ENCODE data around the gene CACNA1I. TPM values are rescaled to one million over a fixed set of nuclear protein-coding genes. Genes with fewer than 3 reads are reported as not detected.

CACNA1I gene
- total RNA-seq, 1 donor from 2014 or later, result 0.40 TPM

GRCh38 chr22:39655004-39655579 lies 84.5 kb downstream of the CACNA1I start:
- ATAC-seq (no peak), DNase-seq (ENCODE audit: low spot score) (no peak)
- intact Hi-C loops (cut with DNase I), result no loop called here

DNA sequence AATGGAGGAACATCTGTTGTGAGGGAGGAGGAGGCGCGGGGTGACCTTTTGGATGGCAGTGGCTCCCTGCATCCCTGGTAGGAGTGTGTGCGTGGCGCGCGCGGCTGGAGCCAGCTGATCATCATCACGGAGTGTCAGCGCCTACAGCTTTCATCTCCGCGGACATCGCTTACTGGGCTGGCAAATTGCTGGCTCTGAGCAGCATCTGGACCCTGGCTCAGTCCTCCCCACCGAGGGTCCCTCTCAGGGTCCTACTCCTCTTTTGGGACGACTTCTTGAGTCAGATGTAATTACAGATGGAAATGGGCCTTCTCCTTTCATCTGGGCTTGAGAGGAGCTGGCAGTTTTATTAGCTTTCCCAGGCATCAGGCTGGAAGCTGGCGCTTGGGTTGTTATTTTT lies 85.3 kb downstream of the CACNA1I start:
- ATAC-seq (no peak), DNase-seq (ENCODE audit: low spot score) (no peak)
- intact Hi-C loops (cut with DNase I), result no loop called here

DNA sequence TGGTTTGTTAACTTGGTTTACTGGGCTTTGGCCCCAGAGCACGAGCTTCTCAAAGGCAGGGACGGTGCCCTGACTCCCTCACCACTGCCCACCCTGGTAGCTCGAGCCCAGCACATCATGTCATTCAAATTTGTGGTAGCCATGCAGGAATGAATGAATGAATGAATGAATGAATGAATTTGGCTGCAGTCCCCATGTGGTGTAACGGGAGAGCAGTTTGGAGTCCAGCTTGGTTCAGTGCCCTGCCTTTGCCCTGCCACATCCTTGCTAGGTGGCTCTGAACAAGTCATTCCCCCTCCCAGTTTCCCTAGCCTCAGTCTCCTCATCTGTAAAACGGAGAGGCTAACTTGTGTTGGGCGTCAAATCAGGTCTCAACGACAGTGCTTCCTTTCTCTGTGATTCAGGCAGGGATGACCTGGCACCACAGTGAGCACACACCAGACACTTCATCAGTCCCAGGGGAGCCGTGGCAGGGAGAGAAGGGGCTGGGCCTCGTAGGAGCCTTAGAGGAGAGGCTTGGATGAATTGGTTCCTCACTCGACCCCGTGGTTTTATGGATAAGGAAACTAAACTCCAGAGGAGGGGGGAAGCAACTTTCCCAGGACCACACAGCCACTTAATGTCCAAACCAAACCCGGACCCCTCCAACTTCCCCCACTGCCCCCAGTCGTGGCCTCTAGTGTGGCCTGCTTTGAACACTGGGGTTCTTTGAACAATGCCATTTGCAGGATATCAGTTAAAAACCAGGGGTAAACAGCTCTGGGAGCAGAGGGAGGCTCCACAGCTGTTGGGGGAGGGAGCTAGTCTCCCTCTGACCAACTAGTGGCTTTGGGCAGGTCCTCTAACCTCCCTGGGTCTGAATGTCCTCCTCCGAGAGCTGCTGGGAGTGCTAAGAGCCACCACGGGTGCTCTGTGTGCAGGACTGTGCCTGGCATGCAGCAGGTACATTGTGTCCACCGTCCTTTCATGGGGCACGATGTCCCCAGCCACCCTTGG lies 86.2 kb downstream of the CACNA1I start:
- DNase-seq (ENCODE audit: low spot score), result no peak
- no peak for ATAC-seq
- intact Hi-C loops (cut with DNase I), result no loop called here

- intact Hi-C loops (cut with DNase I), result no loop called here
- ATAC-seq (no peak), DNase-seq (ENCODE audit: low spot score) (no peak)
These were observed 87.8 kb downstream of the CACNA1I start for GRCh38 chr22:39658367-39658766.

- intact Hi-C loops (cut with DNase I), result no loop called here
- ATAC-seq (no peak), DNase-seq (ENCODE audit: low spot score) (no peak)
These were observed 88.4 kb downstream of the CACNA1I start for GRCh38 chr22:39658806-39659463.

DNA sequence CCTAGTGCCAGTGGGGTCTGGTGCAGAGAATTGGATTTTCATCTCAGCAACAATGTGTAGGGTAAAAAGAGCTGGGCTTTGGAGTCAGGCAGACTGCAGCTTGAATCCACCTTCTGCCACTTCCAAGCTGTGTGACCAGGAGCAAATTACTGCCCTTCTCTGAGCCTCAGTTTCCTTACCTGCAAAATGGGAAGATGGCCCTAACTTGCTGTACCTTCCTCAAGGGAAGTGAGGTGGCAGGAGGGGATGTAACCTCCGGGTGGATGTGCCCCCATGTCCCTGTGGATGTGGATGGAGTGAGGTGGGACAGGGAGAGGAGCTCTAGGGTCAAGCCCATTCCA lies 90.9 kb downstream of the CACNA1I start:
- DNase-seq (ENCODE audit: low spot score) (no peak), ATAC-seq (no peak)
- intact Hi-C loops (cut with DNase I), result no loop called here

DNA sequence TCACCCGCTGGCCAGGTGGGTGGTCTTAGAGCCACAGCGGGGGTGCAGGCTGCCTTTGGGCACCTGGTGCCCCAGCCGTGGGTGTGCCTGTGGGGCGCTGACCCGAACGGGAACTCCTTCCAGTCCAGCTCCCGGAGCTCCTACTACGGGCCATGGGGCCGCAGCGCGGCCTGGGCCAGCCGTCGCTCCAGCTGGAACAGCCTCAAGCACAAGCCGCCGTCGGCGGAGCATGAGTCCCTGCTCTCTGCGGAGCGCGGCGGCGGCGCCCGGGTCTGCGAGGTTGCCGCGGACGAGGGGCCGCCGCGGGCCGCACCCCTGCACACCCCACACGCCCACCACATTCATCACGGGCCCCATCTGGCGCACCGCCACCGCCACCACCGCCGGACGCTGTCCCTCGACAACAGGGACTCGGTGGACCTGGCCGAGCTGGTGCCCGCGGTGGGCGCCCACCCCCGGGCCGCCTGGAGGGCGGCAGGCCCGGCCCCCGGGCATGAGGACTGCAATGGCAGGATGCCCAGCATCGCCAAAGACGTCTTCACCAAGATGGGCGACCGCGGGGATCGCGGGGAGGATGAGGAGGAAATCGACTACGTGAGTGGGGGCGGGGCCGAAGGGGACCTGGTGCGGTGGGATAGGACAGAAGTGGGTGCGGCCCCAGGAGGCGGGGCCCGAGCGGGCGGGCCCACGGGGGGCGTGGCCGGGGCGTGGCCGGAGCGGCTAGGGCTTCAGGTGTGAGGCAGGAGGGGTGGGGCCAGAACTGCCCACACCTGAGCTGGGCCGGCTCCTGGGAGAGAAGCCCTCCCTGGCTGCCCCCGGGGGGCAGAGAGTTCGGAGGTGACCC lies 91.5 kb downstream of the CACNA1I start:
- no peak for DNase-seq (ENCODE audit: low spot score)
- intact Hi-C loops (cut with DNase I), result no loop called here

DNA sequence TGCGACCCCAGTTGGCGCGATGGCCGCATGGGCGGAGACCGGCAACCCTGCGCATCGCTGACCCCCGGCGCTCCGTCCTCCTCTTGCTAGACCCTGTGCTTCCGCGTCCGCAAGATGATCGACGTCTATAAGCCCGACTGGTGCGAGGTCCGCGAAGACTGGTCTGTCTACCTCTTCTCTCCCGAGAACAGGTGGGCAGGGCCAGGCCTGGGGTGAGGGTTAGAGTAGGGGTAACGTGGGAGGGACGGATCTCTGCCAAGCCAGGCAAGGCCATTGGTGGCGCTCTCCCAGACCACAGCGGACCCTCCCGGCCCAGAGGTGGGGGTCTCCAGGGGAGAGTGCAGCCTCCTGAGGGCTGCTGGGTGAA lies 92.1 kb downstream of the CACNA1I start:
- intact Hi-C loops (cut with DNase I), result no loop called here
- ATAC-seq, result no peak
- DNase-seq (ENCODE audit: low spot score), result no peak

More for the DNA sequence above, 91.5 kb downstream of the CACNA1I start:
- ATAC-seq, result no peak

GRCh38 chr22:39663751-39664150 lies 93.2 kb downstream of the CACNA1I start:
- DNase-seq (ENCODE audit: low spot score), result no peak
- no peak for ATAC-seq
- intact Hi-C loops (cut with DNase I), result no loop called here

DNA sequence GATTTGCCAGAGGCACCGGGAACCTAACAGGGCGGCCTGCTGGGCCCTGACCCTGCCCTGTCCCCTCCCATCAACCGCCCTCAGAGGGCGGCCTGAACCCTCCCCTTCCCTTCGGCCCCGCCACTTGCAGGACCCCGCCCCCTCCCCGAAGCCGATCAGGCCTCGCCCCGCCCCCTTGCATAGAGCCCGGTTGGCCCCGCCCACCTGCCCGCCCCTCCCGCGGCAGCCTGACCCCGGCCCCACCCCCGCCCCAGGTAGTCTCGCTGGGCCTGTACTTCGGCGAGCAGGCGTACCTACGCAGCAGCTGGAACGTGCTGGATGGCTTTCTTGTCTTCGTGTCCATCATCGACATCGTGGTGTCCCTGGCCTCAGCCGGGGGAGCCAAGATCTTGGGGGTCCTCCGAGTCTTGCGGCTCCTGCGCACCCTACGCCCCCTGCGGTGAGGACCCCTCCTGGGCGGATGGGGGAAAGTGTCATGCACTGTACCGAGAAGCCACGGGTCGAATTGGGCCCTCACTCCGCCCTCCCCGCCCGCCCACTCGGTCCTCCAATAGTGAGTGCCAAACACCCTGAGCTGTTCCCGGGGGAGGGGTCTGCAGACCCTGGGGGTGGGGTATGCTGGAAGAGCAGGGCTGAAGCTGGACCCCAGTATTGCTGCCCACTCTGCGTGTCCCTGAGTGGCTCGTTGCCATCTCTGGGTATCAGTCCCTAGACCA lies 94.1 kb downstream of the CACNA1I start:
- intact Hi-C loops (cut with DNase I), result no loop called here
- ATAC-seq, result no peak

GRCh38 chr22:39665229-39665628 lies 94.7 kb downstream of the CACNA1I start:
- ATAC-seq (no peak), DNase-seq (ENCODE audit: low spot score) (no peak)
- intact Hi-C loops (cut with DNase I), result no loop called here

More for the DNA sequence above, 94.1 kb downstream of the CACNA1I start:
- DNase-seq (ENCODE audit: low spot score), result no peak

- intact Hi-C loops (cut with DNase I), result no loop called here
- DNase-seq (ENCODE audit: low spot score), result no peak
These were observed 95.3 kb downstream of the CACNA1I start for GRCh38 chr22:39665661-39666431.

DNA sequence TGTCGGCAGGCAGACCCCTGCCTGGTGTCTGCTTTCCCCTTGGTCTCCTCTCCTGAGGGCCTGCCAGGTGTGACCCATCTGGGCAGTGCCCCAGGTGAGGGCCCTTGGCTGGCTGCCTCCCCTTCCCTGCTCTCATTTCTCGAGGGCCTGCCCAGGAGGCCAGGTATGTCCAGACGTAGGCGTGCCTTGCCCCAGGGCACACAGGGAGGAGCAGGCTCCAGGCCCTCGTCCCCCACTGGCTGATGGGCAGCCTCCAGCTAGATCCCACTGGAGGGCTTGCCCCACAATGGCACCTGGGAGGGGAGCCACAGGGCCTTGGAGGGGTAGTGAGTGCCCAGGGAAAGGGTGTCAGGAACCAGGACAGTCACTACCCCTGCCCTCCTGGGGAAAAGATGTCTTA lies 95.9 kb downstream of the CACNA1I start:
- ATAC-seq (no peak), DNase-seq (ENCODE audit: low spot score) (no peak)
- intact Hi-C loops (cut with DNase I), result no loop called here

More at GRCh38 chr22:39665661-39666431, 95.3 kb downstream of the CACNA1I start:
- ATAC-seq, result no peak

DNA sequence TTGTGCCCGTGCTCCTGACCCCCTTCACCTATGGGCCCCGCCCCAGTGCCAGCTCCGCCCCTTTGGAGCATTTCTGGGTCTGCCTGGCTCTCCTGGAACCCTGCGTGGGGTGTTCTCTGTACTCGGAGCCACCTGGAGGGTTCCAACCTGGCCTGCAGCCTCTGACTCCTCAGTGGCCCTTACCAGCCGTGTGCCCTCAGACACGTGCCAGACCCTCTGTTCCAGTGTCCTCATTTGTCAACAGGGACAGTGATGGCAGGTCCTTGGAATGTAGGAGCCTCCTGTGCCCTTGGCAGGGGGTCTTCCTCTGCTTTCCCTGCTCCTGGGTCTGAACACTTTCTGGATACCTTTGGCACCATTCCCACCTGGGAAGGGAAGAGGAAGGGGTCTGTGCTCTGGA lies 96.4 kb downstream of the CACNA1I start:
- DNase-seq (ENCODE audit: low spot score) (no peak), ATAC-seq (no peak)
- intact Hi-C loops (cut with DNase I), result no loop called here

- DNase-seq (ENCODE audit: low spot score) (no peak), ATAC-seq (no peak)
- intact Hi-C loops (cut with DNase I), result no loop called here
These were observed 98.9 kb downstream of the CACNA1I start for GRCh38 chr22:39669432-39669831.

GRCh38 chr22:39671936-39672335 lies 101.4 kb downstream of the CACNA1I start:
- intact Hi-C loops (cut with DNase I), result no loop called here
- no peak for DNase-seq (ENCODE audit: low spot score)
- no peak for ATAC-seq

DNA sequence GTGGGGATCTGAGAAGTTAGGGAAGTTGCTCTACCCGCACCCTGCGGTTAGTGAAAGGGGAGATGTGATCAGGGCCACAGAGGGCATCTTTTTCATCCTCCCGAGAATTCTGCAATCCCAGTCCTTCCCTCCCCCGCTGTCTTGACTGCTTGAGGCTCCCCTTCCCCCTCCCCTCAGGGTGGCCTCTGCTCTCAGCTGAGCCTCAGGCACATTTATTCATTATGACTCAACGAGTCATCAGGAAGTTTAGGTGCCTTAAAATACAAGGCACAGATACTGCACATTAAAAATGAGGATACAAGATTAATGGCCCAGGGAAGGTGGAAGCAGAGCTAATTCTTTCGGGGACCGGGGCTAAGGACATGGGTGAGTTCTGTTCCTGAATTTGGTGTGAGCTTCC lies 104.0 kb downstream of the CACNA1I start:
- DNase-seq (ENCODE audit: low spot score) (no peak), ATAC-seq (no peak)
- intact Hi-C loops (cut with DNase I), result no loop called here

DNA sequence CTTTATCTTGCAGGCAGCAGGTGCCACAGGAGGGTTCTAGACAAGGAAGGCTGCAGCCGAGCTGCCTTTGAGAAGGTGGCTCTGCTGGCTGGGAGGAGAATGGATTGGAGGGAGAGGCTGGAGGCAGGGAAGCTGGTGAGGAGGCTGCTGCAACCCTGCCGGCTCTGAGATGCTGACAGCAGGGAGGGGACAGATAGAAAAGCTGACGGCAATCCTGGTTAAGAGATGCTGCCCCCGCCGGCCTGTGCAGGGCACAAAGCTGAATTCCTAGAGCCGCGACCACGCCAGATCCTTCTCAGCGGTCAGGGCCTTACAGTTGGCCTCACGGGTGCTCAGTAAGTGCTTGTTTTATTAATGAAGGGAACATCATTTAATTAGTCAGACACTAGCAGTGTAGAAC lies 105.4 kb downstream of the CACNA1I start:
- intact Hi-C loops (cut with DNase I), result no loop called here
- no peak for DNase-seq (ENCODE audit: low spot score)
- no peak for ATAC-seq

Data from sciatic nerve (tissue), 2 donors.